Smooth muscle cell (in vitro differentiated cells): ENCODE measurements around the gene PLEKHA7. TPM values are rescaled to one million over a fixed set of nuclear protein-coding genes. Genes with fewer than 3 reads are reported as not detected.

ENCODE experiments used
- DNase-seq: peaks from one replicate; lab custom pipeline; 2025; ENCODE audit not compliant: unreplicated experiment; lab: John Stamatoyannopoulos, UW
- H2AFZ ChIP-seq: fragments of 200-600 bp; sonication (generic); 2 replicates; pipeline ENCODE4 v1.6.0; 2016; ENCODE audit warnings: antibody characterized with exemption, low read depth, mild to moderate bottlenecking
- H3F3A ChIP-seq: fragments of 200-600 bp; sonication (generic); 2 replicates; pipeline ENCODE4 v1.6.0; 2017; ENCODE audit warnings: antibody characterized with exemption, low read depth
- H3K27ac ChIP-seq: fragments of 200-600 bp; sonication (generic); 2 replicates; pipeline ENCODE4 v1.5.1; 2016; ENCODE audit warnings: low read depth, mild to moderate bottlenecking
- H3K27me3 ChIP-seq: fragments of 200-600 bp; sonication (generic); 2 replicates; pipeline ENCODE4 v1.6.1; 2016; ENCODE audit warnings: low read depth, mild to moderate bottlenecking
- H3K36me3 ChIP-seq: fragments of 200-600 bp; sonication (generic); 2 replicates; pipeline ENCODE4 v1.5.1; 2016; ENCODE audit warnings: low read depth
- H3K4me1 ChIP-seq: fragments of 200-600 bp; sonication (generic); 2 replicates; pipeline ENCODE4 v1.5.1; 2016; ENCODE audit warnings: low read depth
- H3K4me2 ChIP-seq: fragments of 200-600 bp; sonication (generic); 2 replicates; pipeline ENCODE4 v1.6.0; 2016; ENCODE audit warnings: mild to moderate bottlenecking
- H3K4me3 ChIP-seq: fragments of 200-600 bp; sonication (generic); 2 replicates; pipeline ENCODE4 v1.5.1; 2016; ENCODE audit warnings: mild to moderate bottlenecking
- H3K79me2 ChIP-seq: fragments of 200-600 bp; sonication (generic); 2 replicates; pipeline ENCODE4 v1.6.0; 2016; ENCODE audit warnings: low read depth, mild to moderate bottlenecking
- H3K9ac ChIP-seq: fragments of 200-600 bp; sonication (generic); 2 replicates; pipeline ENCODE4 v1.6.0; 2016; ENCODE audit warnings: low read depth
- H3K9me3 ChIP-seq: fragments of 200-600 bp; sonication (generic); replicated peaks from 2 replicates; pipeline ENCODE4 v1.5.1; 2016; ENCODE audit warnings: low read depth
- H4K20me1 ChIP-seq: fragments of 200-600 bp; sonication (generic); 2 replicates; pipeline ENCODE4 v1.6.0; 2016; ENCODE audit warnings: low read depth
- WGBS: methylation state at CpG from one replicate; pipeline ENCODE4 v1.1.7; 2016; ENCODE audit warnings: low lambda C conversion rate; 5-methylcytosine and 5-hydroxymethylcytosine counted together
- polyA plus RNA-seq: library from polyadenylated mRNA; unstranded; fragments of >200 nt; fragmentation: Nextera tagmentation; extraction: Ambion mirVana; gene quantifications from 2 replicates; pipeline ENCODE4 v1.2.1, GENCODE V29; 2016
- total RNA-seq: library from RNA; depleted of rRNA; stranded (reverse); fragments of >200 nt; gene quantifications from 2 replicates; pipeline ENCODE4 v1.2.3, GENCODE V29; 2014
- TF ChIP-seq, protein P1 (sequence below): fragments of 200-600 bp; sonication (generic); IDR thresholded peaks from 2 replicates; pipeline ENCODE4 v1.5.1; 2017; ENCODE audit warnings: borderline replicate concordance, mild to moderate bottlenecking, antibody characterized with exemption; ENCODE audit not compliant: insufficient read depth, poor library complexity, severe bottlenecking

PLEKHA7 gene
- total and polyA plus RNA-seq, 2 experiments from 2014 or later, result 0.19 to 22.2 TPM

GRCh38 chr11:16791191-16791961 is 222.8 kb downstream of the PLEKHA7 start:
- Histone ChIP-seq H3K36me3 (no peaks in the 10 kb centered on the region), H4K20me1 (no peaks in the 10 kb centered on the region), H3K9ac (peak overlapping the region; percentile 93), H3K27ac (peak overlapping the region; percentile 100), H3K27me3 (no peaks in the 10 kb centered on the region), H3K4me2 (peak overlapping the region; percentile 86), H3F3A (peaks cover 11% of the 10 kb centered on the region), H3K79me2 (no peaks in the 10 kb centered on the region), H2AFZ (peak overlapping the region; percentile 56), H3K4me3 (peak overlapping the region; percentile 34), H3K9me3 (no peaks in the 10 kb centered on the region), H3K4me1 (peaks cover 13% of the 10 kb centered on the region)
- TF ChIP-seq, protein P1, sequence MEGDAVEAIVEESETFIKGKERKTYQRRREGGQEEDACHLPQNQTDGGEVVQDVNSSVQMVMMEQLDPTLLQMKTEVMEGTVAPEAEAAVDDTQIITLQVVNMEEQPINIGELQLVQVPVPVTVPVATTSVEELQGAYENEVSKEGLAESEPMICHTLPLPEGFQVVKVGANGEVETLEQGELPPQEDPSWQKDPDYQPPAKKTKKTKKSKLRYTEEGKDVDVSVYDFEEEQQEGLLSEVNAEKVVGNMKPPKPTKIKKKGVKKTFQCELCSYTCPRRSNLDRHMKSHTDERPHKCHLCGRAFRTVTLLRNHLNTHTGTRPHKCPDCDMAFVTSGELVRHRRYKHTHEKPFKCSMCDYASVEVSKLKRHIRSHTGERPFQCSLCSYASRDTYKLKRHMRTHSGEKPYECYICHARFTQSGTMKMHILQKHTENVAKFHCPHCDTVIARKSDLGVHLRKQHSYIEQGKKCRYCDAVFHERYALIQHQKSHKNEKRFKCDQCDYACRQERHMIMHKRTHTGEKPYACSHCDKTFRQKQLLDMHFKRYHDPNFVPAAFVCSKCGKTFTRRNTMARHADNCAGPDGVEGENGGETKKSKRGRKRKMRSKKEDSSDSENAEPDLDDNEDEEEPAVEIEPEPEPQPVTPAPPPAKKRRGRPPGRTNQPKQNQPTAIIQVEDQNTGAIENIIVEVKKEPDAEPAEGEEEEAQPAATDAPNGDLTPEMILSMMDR, result no peak
- no peak for DNase-seq
- whole genome bisulfite sequencing, result 50% methylated on average over 13 of the region's 13 CpGs

- peak overlapping the region; percentile 68 for H3K9ac ChIP-seq
- TF ChIP-seq, protein P1, result no peak
- peaks cover 11% of the 10 kb centered on the region for H3F3A ChIP-seq
- peak overlapping the region; percentile 21 for H2AFZ ChIP-seq
- H3K36me3 ChIP-seq, result no peaks in the 10 kb centered on the region
- no peaks in the 10 kb centered on the region for H3K9me3 ChIP-seq
- H3K4me1 ChIP-seq, result peaks cover 13% of the 10 kb centered on the region
- H3K4me3 ChIP-seq, result no peak overlapping the region
- H3K27ac ChIP-seq, result peak overlapping the region; percentile 100
- H3K4me2 ChIP-seq, result peak overlapping the region; percentile 56
- H3K27me3 ChIP-seq, result no peaks in the 10 kb centered on the region
- no peaks in the 10 kb centered on the region for H3K79me2 ChIP-seq
- WGBS, result 94% methylated on average over 16 of the region's 16 CpGs
- no peak for DNase-seq
- H4K20me1 ChIP-seq, result no peaks in the 10 kb centered on the region
Observed at GRCh38 chr11:16790486-16791190, 223.6 kb downstream of the PLEKHA7 start.

DNA sequence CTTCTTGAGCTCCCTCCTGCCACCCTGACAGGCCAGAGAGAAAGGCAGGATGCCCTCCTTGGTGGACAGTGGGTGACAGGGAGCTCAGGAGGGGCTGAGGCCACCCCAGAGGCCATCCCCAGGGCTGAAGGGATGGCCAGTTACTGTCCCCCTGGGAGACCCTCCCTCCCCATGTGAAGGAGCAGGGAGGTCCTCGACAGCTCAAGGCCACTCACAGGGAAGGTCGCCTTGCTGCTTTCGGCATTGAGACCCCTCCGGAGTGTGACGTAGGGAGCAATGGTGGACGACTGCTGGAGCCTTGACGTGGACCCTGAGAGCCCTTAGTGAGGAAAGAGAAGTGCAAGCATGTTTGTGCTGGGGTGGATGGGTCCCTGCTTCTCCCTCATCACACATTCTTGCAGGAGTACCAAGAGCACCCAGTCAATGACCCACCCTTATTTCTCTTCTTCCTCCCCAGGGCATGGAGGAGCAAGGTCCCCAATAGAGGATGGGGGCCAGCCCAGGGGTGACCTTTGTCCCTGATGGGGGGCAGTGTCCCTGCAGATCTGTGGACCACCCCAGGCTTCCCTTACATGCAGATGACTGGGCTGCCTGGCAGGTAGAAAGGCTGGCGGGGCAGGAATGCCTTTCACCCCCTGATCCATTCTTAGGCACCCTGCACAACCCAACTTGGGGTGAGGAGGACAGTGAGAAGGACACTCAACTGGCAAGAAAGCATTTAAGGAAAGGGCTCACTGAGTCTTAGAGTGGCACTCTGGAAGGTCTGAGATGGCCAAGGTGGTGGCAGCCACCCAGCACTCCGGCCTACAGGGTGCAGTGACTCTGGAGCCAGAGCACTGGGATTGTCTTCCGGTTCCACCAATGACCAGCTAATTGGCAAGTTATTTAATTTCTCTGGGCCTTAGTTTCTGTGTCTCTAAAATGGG is 224.4 kb downstream of the PLEKHA7 start:
- Histone ChIP-seq H3K9ac (peak overlapping the region; percentile 68), H3K4me2 (no peak overlapping the region), H2AFZ (no peak overlapping the region), H3K4me1 (peaks cover 17% of the 10 kb centered on the region), H3K36me3 (no peaks in the 10 kb centered on the region), H3K9me3 (no peaks in the 10 kb centered on the region), H3F3A (peaks cover 11% of the 10 kb centered on the region), H4K20me1 (no peaks in the 10 kb centered on the region), H3K79me2 (no peaks in the 10 kb centered on the region), H3K27ac (no peak overlapping the region), H3K4me3 (no peak overlapping the region), H3K27me3 (no peaks in the 10 kb centered on the region)
- no peak for DNase-seq
- 97% methylated on average over 10 of the region's 10 CpGs for WGBS
- TF ChIP-seq, protein P1, result no peak
